HEK293 (cell line): ENCODE results near the gene LMO4.

Experiments
- CTCF ChIA-PET: fragments of 350-600 bp; formaldehyde crosslinking; extraction: SDS; loops from one replicate; lab custom pipeline; 2021; ENCODE audit warnings: antibody characterized with exemption; lab: Yijun Ruan, JAX
- POLR2A ChIA-PET: fragments of 300-600 bp; formaldehyde crosslinking; extraction: SDS; loops from one replicate; lab custom pipeline; 2020; ENCODE audit warnings: antibody characterized with exemption, inconsistent platforms; lab: Yijun Ruan, JAX
- H3K27ac ChIP-seq: fragments of 200-500 bp; sonication (Bioruptor generic); 2 replicates; pipeline ENCODE4 v1.5.1; 2014; ENCODE audit warnings: low read depth, low read length, control low read depth, inconsistent platforms; ENCODE audit errors: extremely low read depth
- H3K36me3 ChIP-seq, 2 experiments: fragments of 200-500 bp in 1 of 2; sonication (Bioruptor generic) in 1 of 2; 1 replicate in 1 of 2; 2 replicates in 1 of 2; pipeline ENCODE4 v1.5.1; 2014 to 2017; ENCODE audit warnings: inconsistent platforms in 2 of 2, low read length in 2 of 2; ENCODE audit not compliant: control insufficient read depth in 2 of 2, insufficient read depth in 1 of 2
- H3K4me1 ChIP-seq: fragments of 200-500 bp; sonication (Bioruptor generic); 2 replicates; pipeline ENCODE4 v1.5.1; 2014; ENCODE audit warnings: mild to moderate bottlenecking, low read length, inconsistent platforms; ENCODE audit not compliant: control insufficient read depth, insufficient read depth
- H3K4me3 ChIP-seq: 2 replicates; pipeline ENCODE4 v1.5.1; 2011; ENCODE audit warnings: low read depth, mild to moderate bottlenecking, control low read depth, low read length, moderate library complexity
- H3K9me3 ChIP-seq: fragments of 200-500 bp; sonication (Bioruptor generic); 2 replicates; pipeline ENCODE4 v1.5.1; 2014; ENCODE audit warnings: low read depth, low read length, inconsistent platforms; ENCODE audit not compliant: control insufficient read depth, insufficient read depth
- GLIS1 ChIP-seq: fragments of 450-650 bp; formaldehyde crosslinking; IDR thresholded peaks from 2 replicates; pipeline ENCODE4 v1.5.1; 2016; ENCODE audit warnings: missing biosample characterization, missing genetic modification characterization
- KLF1 ChIP-seq: fragments of 450-650 bp; formaldehyde crosslinking; IDR thresholded peaks from 2 replicates; pipeline ENCODE4 v1.5.1; 2016; ENCODE audit warnings: missing biosample characterization, missing genetic modification characterization
- PRDM10 ChIP-seq: fragments of 450-650 bp; formaldehyde crosslinking; IDR thresholded peaks from 2 replicates; pipeline ENCODE4 v1.5.1; 2016; ENCODE audit warnings: missing biosample characterization, missing genetic modification characterization
- RBAK ChIP-seq: fragments of 450-650 bp; formaldehyde crosslinking; IDR thresholded peaks from 2 replicates; pipeline ENCODE4 v1.5.1; 2016; ENCODE audit warnings: missing biosample characterization, missing genetic modification characterization
- ZBTB17 ChIP-seq: fragments of 450-650 bp; formaldehyde crosslinking; IDR thresholded peaks from 2 replicates; pipeline ENCODE4 v1.5.1; 2016; ENCODE audit warnings: missing biosample characterization, missing genetic modification characterization
- ZNF10 ChIP-seq: fragments of 450-650 bp; formaldehyde crosslinking; IDR thresholded peaks from 2 replicates; pipeline ENCODE4 v1.5.1; 2017; ENCODE audit warnings: missing biosample characterization, missing genetic modification characterization
- ZNF148 ChIP-seq: fragments of 450-650 bp; formaldehyde crosslinking; IDR thresholded peaks from 2 replicates; pipeline ENCODE4 v1.5.0; 2017; ENCODE audit warnings: missing biosample characterization, missing genetic modification characterization, borderline replicate concordance
- ZNF2 ChIP-seq: fragments of 450-650 bp; formaldehyde crosslinking; IDR thresholded peaks from 2 replicates; pipeline ENCODE4 v1.5.1; 2016; ENCODE audit warnings: missing biosample characterization, missing genetic modification characterization
- ZNF211 ChIP-seq: fragments of 450-650 bp; formaldehyde crosslinking; IDR thresholded peaks from 2 replicates; pipeline ENCODE4 v1.5.1; 2016; ENCODE audit warnings: low read depth, missing biosample characterization, missing genetic modification characterization
- ZNF571 ChIP-seq: fragments of 450-650 bp; formaldehyde crosslinking; IDR thresholded peaks from 2 replicates; pipeline ENCODE4 v1.5.0; 2017; ENCODE audit warnings: missing biosample characterization, missing genetic modification characterization
- ZNF704 ChIP-seq: fragments of 450-650 bp; formaldehyde crosslinking; IDR thresholded peaks from 2 replicates; pipeline ENCODE4 v1.5.1; 2016; ENCODE audit warnings: missing biosample characterization, missing genetic modification characterization
- ZNF76 ChIP-seq: fragments of 450-650 bp; formaldehyde crosslinking; IDR thresholded peaks from 2 replicates; pipeline ENCODE4; 2016; ENCODE audit warnings: low read depth, missing biosample characterization, missing genetic modification characterization, borderline replicate concordance
- ZNF791 ChIP-seq: fragments of 450-650 bp; formaldehyde crosslinking; IDR thresholded peaks from 2 replicates; pipeline ENCODE4 v1.5.1; 2016; ENCODE audit warnings: missing biosample characterization, missing genetic modification characterization
- TF ChIP-seq, protein P1 (sequence below): fragments of 450-650 bp; formaldehyde crosslinking; conservative IDR thresholded peaks from 2 replicates; pipeline ENCODE4 v1.5.1; 2016; ENCODE audit warnings: low read depth, missing biosample characterization, missing genetic modification characterization
- TF ChIP-seq, protein P2 (sequence below): fragments of 450-650 bp; formaldehyde crosslinking; IDR thresholded peaks from 2 replicates; pipeline ENCODE4 v1.5.1; 2016; ENCODE audit warnings: missing biosample characterization, missing genetic modification characterization
- TF ChIP-seq, protein P3 (sequence below): fragments of 450-650 bp; formaldehyde crosslinking; IDR thresholded peaks from 2 replicates; pipeline ENCODE4 v1.5.1; 2017; ENCODE audit warnings: missing biosample characterization, missing genetic modification characterization

Gene LMO4

GRCh38 chr1:87336623-87337067 is 8.0 kb downstream of the LMO4 start (continued):
- TF ChIP-seq RBAK = no peak

- TF ChIP-seq PRDM10 (tag by site-specific recombination) = peak; percentile 54; the same call in 1 of the 2 replicates
- TF ChIP-seq, protein P1, sequence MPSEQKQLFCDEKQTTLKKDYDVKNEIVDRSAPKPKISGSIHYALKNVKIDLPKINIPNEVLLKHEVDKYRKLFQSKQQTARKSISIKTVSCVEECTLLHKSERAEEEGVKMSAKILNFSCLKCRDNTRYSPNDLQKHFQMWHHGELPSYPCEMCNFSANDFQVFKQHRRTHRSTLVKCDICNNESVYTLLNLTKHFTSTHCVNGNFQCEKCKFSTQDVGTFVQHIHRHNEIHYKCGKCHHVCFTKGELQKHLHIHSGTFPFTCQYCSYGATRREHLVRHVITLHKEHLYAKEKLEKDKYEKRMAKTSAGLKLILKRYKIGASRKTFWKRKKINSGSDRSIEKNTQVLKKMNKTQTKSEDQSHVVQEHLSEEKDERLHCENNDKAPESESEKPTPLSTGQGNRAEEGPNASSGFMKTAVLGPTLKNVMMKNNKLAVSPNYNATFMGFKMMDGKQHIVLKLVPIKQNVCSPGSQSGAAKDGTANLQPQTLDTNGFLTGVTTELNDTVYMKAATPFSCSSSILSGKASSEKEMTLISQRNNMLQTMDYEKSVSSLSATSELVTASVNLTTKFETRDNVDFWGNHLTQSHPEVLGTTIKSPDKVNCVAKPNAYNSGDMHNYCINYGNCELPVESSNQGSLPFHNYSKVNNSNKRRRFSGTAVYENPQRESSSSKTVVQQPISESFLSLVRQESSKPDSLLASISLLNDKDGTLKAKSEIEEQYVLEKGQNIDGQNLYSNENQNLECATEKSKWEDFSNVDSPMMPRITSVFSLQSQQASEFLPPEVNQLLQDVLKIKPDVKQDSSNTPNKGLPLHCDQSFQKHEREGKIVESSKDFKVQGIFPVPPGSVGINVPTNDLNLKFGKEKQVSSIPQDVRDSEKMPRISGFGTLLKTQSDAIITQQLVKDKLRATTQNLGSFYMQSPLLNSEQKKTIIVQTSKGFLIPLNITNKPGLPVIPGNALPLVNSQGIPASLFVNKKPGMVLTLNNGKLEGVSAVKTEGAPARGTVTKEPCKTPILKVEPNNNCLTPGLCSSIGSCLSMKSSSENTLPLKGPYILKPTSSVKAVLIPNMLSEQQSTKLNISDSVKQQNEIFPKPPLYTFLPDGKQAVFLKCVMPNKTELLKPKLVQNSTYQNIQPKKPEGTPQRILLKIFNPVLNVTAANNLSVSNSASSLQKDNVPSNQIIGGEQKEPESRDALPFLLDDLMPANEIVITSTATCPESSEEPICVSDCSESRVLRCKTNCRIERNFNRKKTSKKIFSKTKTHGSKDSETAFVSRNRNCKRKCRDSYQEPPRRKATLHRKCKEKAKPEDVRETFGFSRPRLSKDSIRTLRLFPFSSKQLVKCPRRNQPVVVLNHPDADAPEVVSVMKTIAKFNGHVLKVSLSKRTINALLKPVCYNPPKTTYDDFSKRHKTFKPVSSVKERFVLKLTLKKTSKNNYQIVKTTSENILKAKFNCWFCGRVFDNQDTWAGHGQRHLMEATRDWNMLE (tag by site-specific recombination) = no peak
- no peak for TF ChIP-seq ZBTB17
- peak; percentile 12; the same call in 1 of the 2 replicates for TF ChIP-seq GLIS1
- H3K27ac ChIP-seq = no peak overlapping the region
- POLR2A ChIA-PET = no interaction called here
- peaks cover 31 to 65% of the 10 kb centered on the region in 2 experiments for H3K36me3 ChIP-seq
- H3K4me3 ChIP-seq = no peak overlapping the region
- peaks cover 12% of the 10 kb centered on the region for H3K4me1 ChIP-seq
- no peaks in the 10 kb centered on the region for H3K9me3 ChIP-seq
- CTCF ChIA-PET = no interaction called here
Observed at GRCh38 chr1:87337606-87338005, 8.9 kb downstream of the LMO4 start.

DNA sequence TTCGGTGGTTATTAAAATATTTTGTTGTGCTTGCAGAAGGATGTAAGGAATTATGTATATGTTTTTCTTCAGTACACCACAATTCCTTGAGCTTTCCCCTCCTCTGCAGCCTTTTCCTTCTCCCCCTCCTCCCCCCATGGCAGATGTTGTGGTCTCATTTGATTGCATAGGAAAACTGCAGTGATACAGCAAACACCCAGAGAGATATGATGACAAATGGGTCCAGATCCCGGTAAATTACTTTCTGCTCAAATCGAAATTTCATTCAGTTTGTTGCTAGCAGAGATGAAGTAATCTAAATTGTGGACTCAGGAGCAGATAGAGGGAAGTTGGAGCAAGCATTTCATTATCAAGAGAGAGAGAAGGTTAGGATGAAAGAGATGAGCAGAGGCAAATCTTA is 9.9 kb downstream of the LMO4 start:
- Histone ChIP-seq H3K36me3 (peaks cover 25 to 65% of the 10 kb centered on the region in 2 experiments), H3K4me1 (peaks cover 3% of the 10 kb centered on the region; the same call in 1 of the 2 replicates), H3K9me3 (no peaks in the 10 kb centered on the region), H3K4me3 (no peak overlapping the region), H3K27ac (no peak overlapping the region)
- CTCF ChIA-PET = interaction anchor here (0.6 kb wide), 1 partner anchor 596 kb away, joined by 3 read pairs; no protein-coding TSS in a partner anchor
- POLR2A ChIA-PET = no interaction called here
- TF ChIP-seq ZNF76 (tag by site-specific recombination) = no peak
- TF ChIP-seq ZNF2 (tag by site-specific recombination) = no peak
- TF ChIP-seq KLF1 (tag by site-specific recombination) = no peak
- no peak for TF ChIP-seq ZNF704
- TF ChIP-seq, protein P2, sequence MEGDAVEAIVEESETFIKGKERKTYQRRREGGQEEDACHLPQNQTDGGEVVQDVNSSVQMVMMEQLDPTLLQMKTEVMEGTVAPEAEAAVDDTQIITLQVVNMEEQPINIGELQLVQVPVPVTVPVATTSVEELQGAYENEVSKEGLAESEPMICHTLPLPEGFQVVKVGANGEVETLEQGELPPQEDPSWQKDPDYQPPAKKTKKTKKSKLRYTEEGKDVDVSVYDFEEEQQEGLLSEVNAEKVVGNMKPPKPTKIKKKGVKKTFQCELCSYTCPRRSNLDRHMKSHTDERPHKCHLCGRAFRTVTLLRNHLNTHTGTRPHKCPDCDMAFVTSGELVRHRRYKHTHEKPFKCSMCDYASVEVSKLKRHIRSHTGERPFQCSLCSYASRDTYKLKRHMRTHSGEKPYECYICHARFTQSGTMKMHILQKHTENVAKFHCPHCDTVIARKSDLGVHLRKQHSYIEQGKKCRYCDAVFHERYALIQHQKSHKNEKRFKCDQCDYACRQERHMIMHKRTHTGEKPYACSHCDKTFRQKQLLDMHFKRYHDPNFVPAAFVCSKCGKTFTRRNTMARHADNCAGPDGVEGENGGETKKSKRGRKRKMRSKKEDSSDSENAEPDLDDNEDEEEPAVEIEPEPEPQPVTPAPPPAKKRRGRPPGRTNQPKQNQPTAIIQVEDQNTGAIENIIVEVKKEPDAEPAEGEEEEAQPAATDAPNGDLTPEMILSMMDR (tag by site-specific recombination) = no peak
- TF ChIP-seq ZNF571 (tag by site-specific recombination) = no peak
- no peak for TF ChIP-seq ZNF148 (tag by site-specific recombination)
- TF ChIP-seq ZNF791 (tag by site-specific recombination) = no peak
- TF ChIP-seq ZNF211 = no peak
- TF ChIP-seq ZNF10 (tag by site-specific recombination) = no peak
- TF ChIP-seq, protein P3, sequence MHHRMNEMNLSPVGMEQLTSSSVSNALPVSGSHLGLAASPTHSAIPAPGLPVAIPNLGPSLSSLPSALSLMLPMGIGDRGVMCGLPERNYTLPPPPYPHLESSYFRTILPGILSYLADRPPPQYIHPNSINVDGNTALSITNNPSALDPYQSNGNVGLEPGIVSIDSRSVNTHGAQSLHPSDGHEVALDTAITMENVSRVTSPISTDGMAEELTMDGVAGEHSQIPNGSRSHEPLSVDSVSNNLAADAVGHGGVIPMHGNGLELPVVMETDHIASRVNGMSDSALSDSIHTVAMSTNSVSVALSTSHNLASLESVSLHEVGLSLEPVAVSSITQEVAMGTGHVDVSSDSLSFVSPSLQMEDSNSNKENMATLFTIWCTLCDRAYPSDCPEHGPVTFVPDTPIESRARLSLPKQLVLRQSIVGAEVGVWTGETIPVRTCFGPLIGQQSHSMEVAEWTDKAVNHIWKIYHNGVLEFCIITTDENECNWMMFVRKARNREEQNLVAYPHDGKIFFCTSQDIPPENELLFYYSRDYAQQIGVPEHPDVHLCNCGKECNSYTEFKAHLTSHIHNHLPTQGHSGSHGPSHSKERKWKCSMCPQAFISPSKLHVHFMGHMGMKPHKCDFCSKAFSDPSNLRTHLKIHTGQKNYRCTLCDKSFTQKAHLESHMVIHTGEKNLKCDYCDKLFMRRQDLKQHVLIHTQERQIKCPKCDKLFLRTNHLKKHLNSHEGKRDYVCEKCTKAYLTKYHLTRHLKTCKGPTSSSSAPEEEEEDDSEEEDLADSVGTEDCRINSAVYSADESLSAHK (tag by site-specific recombination) = no peak
